Suprapubic skin (tissue), 4 donors: ENCODE results near the gene MRAS.
"Not testable (repeated sequence)": the region's sequence is repeated elsewhere in the genome, so short reads cannot be mapped to it uniquely, and the experiment has no call there.

Experiments
- EP300 ChIP-seq: sonication (generic); formaldehyde crosslinking; IDR thresholded peaks from one replicate; pipeline ENCODE4 v1.6.1; 2017; ENCODE audit warnings: antibody characterized with exemption
- POLR2A ChIP-seq, 2 donors: fragments of 450-650 bp; IDR thresholded peaks; one replicate each; pipeline ENCODE4 v1.6.1; 2017; ENCODE audit warnings: antibody characterized with exemption in 2 of 2, mild to moderate bottlenecking in 2 of 2, moderate library complexity in 2 of 2
- POLR2AphosphoS5 ChIP-seq, 3 donors: sonication (generic); formaldehyde crosslinking; IDR thresholded peaks; one replicate each; pipeline ENCODE4 v1.6.1; 2017; ENCODE audit warnings: antibody characterized with exemption in 3 of 3
- TF ChIP-seq, protein P1 (sequence below), 2 donors: fragments of 200-600 bp in 1 of 2; fragments of 450-650 bp in 1 of 2; sonication (generic) in 1 of 2; IDR thresholded peaks; one replicate each; pipeline ENCODE4 v1.5.1; 2016 to 2019; ENCODE audit warnings: antibody characterized with exemption in 2 of 2, mild to moderate bottlenecking in 1 of 2, moderate library complexity in 1 of 2

DNA sequence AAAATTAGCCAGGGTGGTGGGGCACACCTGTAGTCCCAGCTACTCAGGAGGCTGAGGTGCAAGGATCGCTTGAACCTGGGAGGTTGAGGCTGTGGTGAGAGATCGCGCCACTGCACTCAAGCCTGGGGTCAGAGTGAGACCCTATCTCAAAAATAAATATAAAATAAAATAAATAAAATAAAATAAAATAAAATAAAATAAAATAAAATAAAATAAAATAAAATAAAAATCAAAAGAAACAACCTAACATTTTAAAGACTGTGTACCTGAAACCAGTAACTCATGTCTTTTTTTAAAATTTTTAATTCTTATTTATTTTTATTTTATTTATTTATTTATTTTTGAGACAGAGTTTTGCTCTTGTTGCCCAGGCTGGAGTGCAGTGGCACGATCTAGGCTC lies 78.4 kb downstream of the MRAS start:
- TF ChIP-seq, protein P1, sequence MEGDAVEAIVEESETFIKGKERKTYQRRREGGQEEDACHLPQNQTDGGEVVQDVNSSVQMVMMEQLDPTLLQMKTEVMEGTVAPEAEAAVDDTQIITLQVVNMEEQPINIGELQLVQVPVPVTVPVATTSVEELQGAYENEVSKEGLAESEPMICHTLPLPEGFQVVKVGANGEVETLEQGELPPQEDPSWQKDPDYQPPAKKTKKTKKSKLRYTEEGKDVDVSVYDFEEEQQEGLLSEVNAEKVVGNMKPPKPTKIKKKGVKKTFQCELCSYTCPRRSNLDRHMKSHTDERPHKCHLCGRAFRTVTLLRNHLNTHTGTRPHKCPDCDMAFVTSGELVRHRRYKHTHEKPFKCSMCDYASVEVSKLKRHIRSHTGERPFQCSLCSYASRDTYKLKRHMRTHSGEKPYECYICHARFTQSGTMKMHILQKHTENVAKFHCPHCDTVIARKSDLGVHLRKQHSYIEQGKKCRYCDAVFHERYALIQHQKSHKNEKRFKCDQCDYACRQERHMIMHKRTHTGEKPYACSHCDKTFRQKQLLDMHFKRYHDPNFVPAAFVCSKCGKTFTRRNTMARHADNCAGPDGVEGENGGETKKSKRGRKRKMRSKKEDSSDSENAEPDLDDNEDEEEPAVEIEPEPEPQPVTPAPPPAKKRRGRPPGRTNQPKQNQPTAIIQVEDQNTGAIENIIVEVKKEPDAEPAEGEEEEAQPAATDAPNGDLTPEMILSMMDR (IDR thresholded peaks at IDR 0.05) = not testable (repeated sequence)
- TF ChIP-seq EP300; POLR2A (IDR thresholded peaks at IDR 0.05); POLR2AphosphoS5 (IDR thresholded peaks at IDR 0.05): not testable (repeated sequence)
